Activated CD8-positive, alpha-beta memory T cell treated with anti-CD3 and anti-CD28 coated beads for 24 hours (primary cell): ENCODE measurements around the gene NKX1-2.

Experiments
- DNase-seq: peaks from one replicate; pipeline ENCODE4 v3.0.0-alpha.2; 2020

The NKX1-2 gene

DNA sequence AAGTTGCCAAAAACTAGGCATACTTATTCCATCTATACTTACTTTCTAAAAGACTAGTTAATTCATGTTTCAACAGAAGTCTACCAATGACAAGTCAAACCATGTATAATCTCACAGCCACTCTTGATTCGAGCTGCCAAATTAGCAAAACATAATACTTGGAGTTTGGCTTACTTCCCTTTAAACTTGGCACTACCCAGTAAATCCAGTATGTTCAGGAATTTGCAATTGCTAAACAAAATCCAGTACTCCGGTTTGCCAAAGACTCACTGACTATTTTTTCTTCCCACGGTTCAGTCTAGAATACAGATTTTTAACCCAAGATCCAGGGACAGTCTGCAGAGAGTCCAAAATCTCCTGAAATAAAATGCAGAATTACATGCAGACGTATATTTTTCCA lies 35.8 kb downstream of the NKX1-2 start:
- DNase-seq = no peak

DNA sequence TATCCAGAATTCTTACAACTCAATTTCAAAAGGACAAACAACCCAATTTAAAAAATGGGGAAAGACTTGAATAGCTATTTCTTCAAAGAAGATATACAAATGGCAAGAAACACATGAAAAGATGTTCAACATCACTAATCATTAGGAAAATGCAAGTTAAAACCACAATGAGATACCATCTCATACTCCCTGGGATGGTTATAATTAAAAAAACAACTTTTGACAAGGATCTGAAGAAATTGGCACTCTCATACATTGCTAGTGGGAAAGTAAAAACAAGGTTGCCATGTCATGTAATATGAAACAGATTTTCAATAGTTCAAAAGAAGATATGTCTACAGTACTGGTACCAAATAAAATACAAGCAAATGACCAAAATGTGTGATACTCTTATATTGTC lies 40.1 kb downstream of the NKX1-2 start:
- DNase-seq = no peak

DNA sequence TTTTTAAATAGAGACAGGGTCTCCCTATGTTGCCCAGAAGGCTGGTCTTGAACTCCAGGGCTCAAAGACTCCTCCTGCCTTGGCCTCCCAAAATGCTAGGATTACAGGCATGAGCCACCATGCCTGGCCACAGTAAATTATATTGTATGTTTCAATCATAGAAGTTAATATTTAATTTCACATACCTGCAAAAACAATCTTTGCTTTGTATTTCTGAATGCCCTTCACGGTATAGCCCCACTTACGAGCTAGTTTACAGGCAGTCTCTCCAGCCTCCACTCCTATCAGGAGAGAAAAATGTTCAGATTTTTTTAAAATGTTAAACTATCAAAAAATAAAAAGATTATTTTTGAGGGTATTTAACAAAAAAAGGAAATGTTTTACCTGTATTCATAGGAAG lies 41.5 kb downstream of the NKX1-2 start:
- no peak for DNase-seq

DNA sequence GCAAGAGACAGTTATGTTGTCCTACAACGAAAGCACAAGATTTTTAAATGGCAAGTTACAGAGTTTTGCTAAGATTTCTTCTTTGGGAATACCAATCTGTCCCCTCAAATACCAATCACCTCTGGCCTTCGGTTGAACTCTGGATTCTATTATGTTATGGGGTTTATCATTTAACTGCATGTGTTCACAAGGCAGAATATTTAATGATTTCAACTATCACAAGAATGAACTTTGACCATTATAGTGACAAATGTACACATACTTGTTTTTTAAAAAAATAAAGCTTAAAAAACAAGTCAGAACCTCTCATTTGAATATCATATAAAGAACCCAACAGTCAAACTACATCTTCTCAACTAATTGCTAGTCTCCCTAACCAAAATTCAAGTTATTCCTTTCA lies 42.4 kb downstream of the NKX1-2 start:
- DNase-seq = no peak

DNA sequence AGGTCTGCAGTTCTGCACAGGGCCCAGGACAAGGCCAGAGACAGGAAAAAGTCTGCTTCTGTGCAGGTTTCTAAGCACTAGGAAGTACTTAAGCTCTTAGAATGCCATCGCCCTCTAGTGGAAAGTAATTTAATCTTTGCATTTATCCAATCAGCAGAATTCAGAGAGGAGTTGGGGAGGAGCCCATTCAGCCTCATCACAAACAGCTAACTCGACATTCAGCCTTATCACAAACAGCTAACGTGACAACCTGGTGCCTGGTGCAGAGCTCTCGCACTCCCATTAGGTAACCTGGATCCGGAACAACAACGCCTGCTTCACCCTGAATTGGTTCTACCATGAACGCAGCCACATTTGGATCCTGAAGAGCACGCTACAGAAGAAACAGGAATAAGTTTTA lies 46.3 kb downstream of the NKX1-2 start:
- no peak for DNase-seq

DNA sequence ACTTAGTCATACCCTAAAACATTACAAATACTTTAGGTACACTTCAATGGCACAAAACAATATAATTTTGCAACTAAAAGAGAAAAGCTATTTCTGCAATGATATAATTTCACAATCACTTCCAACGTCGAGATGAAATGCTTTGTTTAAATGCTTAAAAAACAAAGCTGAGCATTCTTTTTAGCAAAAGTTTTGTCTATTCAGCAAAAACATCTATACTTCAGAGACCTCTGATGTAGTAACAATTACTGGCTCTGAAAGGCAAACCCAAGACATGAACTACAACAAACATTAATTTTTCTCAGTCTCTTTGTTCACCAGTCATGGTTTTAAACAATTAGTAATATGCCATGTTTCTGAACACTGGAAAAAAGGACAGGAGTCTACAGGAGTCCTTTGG lies 47.6 kb downstream of the NKX1-2 start:
- no peak for DNase-seq

GRCh38 chr10:124401633-124402032 lies 48.2 kb downstream of the NKX1-2 start:
- no peak for DNase-seq
